Left lung (tissue), 10 donors: Measurements from ENCODE around the gene PDIA5. TPM values are rescaled to one million over a fixed set of nuclear protein-coding genes. Genes with fewer than 3 reads are reported as not detected.
"Not testable (repeated sequence)": the region's sequence is repeated elsewhere in the genome, so short reads cannot be mapped to it uniquely, and the experiment has no call there.

Experiments
- ATAC-seq: fragments of 200-7000 bp; cut with Tn5 transposase; one replicate; pipeline ENCODE4 v1.9.1; 2020; ENCODE audit warnings: moderate library complexity
- DNase-seq, 4 donors: peaks; one replicate each; pipeline ENCODE4 v3.0.0-alpha.2; 2013 to 2020
- H3K27ac ChIP-seq, 2 donors: fragments of 200-600 bp; sonication (generic) in 1 of 2; one replicate each; pipeline versions ENCODE4 v1.5.0 to v1.8.0; 2020 to 2021
- H3K27me3 ChIP-seq, 2 donors: fragments of 200-600 bp; sonication (generic) in 1 of 2; one replicate each; pipeline versions ENCODE4 v1.5.0 to v1.8.0; 2020 to 2021
- H3K36me3 ChIP-seq, 2 donors: fragments of 200-600 bp; sonication (generic) in 1 of 2; one replicate each; pipeline versions ENCODE4 v1.5.0 to v1.8.0; 2020 to 2021
- H3K4me1 ChIP-seq, 2 donors: fragments of 200-600 bp; one replicate each; pipeline ENCODE4 v1.8.0; 2021
- H3K4me3 ChIP-seq, 2 donors: fragments of 200-600 bp; sonication (generic) in 1 of 2; one replicate each; pipeline versions ENCODE4 v1.5.0 to v1.8.0; 2020 to 2021; ENCODE audit warnings: mild to moderate bottlenecking in 1 of 2
- H3K9me3 ChIP-seq, 2 donors: fragments of 200-600 bp; sonication (generic) in 1 of 2; one replicate each; pipeline versions ENCODE4 v1.5.0 to v1.8.0; 2020 to 2021
- CTCF ChIP-seq, 2 donors: fragments of 200-600 bp; sonication (generic) in 1 of 2; IDR thresholded peaks; one replicate each; pipeline versions ENCODE4 v1.5.0 to v1.8.0; 2021; ENCODE audit warnings: antibody characterized with exemption in 2 of 2
- intact Hi-C, 2 donors: fragments of 100-400 bp; cut with DNase I; formaldehyde crosslinking; loops; one replicate each; pipeline versions ENCODE4 v1.11.2 to v1.14.2; 2022
- polyA plus RNA-seq, 6 donors: library from polyadenylated mRNA; unstranded; fragments of 120-200 nt; gene quantifications; one replicate each; pipeline ENCODE4 v1.2.1, GENCODE V29; 2013; ENCODE audit not compliant: insufficient read length in 6 of 6
- total RNA-seq, 2 donors: library from RNA; stranded (reverse); fragmentation: NEBNext Ultra II Directional; extraction: Animal tissue kit (Norgen Biotek cat#: 25700); gene quantifications; one replicate each; pipeline ENCODE4 v1.2.1, GENCODE V29; 2021
- donor health status: DM: no; HTN: yes; CAD: no.
- donor health status: DM: no; HTN: no; CAD: no.

Gene PDIA5
- total and polyA plus RNA-seq, 8 donors = 26.3 to 44.8 (median 29.3) TPM

- ATAC-seq (no peak), DNase-seq (no peak)
- no peak overlapping the region for H3K4me3 ChIP-seq
- no peak for TF ChIP-seq CTCF (IDR thresholded peaks at IDR 0.05)
- no peak overlapping the region for H3K27ac ChIP-seq
- H3K4me1 ChIP-seq = peaks cover 0 to 5% of the 10 kb centered on the region in 2 donors
- H3K36me3 ChIP-seq = peaks cover 0 to 93% of the 10 kb centered on the region in 2 donors
- H3K27me3 ChIP-seq = no peaks in the 10 kb centered on the region
- no peaks in the 10 kb centered on the region for H3K9me3 ChIP-seq
- intact Hi-C loops = no loop called here
Measured at GRCh38 chr3:123150449-123151215, 83.8 kb downstream of the PDIA5 start.

- DNase-seq (no peak), ATAC-seq (no peak)
- no peaks in the 10 kb centered on the region for H3K27me3 ChIP-seq
- H3K4me3 ChIP-seq = no peak overlapping the region
- H3K9me3 ChIP-seq = no peaks in the 10 kb centered on the region
- H3K36me3 ChIP-seq = peaks cover 0 to 93% of the 10 kb centered on the region in 2 donors
- no peak overlapping the region for H3K27ac ChIP-seq
- no peak for TF ChIP-seq CTCF (IDR thresholded peaks at IDR 0.05)
- intact Hi-C loops = no loop called here
- H3K4me1 ChIP-seq = peaks cover 0 to 5% of the 10 kb centered on the region in 2 donors
Measured at GRCh38 chr3:123151251-123151705, 84.5 kb downstream of the PDIA5 start.

GRCh38 chr3:123151853-123152420 is 85.1 kb downstream of the PDIA5 start:
- peaks cover 0 to 93% of the 10 kb centered on the region in 2 donors for H3K36me3 ChIP-seq
- H3K4me3 ChIP-seq, H3K4me1 ChIP-seq, intact Hi-C loops, DNase-seq, ATAC-seq, H3K9me3 ChIP-seq, H3K27me3 ChIP-seq, H3K27ac ChIP-seq: not testable (repeated sequence)

- H3K36me3 ChIP-seq = peaks cover 0 to 91% of the 10 kb centered on the region in 2 donors
- no peak for TF ChIP-seq CTCF (IDR thresholded peaks at IDR 0.05)
- H3K9me3 ChIP-seq = no peaks in the 10 kb centered on the region
- no peak overlapping the region for H3K4me3 ChIP-seq
- no peak for DNase-seq
- ATAC-seq = no peak
- H3K27me3 ChIP-seq = no peaks in the 10 kb centered on the region
- H3K4me1 ChIP-seq = peaks cover 0 to 8% of the 10 kb centered on the region in 2 donors
- no peak overlapping the region for H3K27ac ChIP-seq
- intact Hi-C loops = no loop called here
Measured at GRCh38 chr3:123152687-123153086, 85.9 kb downstream of the PDIA5 start.

GRCh38 chr3:123153125-123154019 is 86.5 kb downstream of the PDIA5 start:
- H3K27me3 ChIP-seq = no peaks in the 10 kb centered on the region
- DNase-seq (no peak), ATAC-seq (no peak)
- H3K36me3 ChIP-seq = peaks cover 0 to 89% of the 10 kb centered on the region in 2 donors
- no peaks in the 10 kb centered on the region for H3K9me3 ChIP-seq
- H3K27ac ChIP-seq = peak overlapping the region in 1 of 2 donors; percentile 5
- H3K4me1 ChIP-seq = peaks cover 0 to 11% of the 10 kb centered on the region in 2 donors
- no peak for TF ChIP-seq CTCF (IDR thresholded peaks at IDR 0.05)
- no peak overlapping the region for H3K4me3 ChIP-seq
- intact Hi-C loops = no loop called here
